ENCODE data around the gene SRPK2.

DNA sequence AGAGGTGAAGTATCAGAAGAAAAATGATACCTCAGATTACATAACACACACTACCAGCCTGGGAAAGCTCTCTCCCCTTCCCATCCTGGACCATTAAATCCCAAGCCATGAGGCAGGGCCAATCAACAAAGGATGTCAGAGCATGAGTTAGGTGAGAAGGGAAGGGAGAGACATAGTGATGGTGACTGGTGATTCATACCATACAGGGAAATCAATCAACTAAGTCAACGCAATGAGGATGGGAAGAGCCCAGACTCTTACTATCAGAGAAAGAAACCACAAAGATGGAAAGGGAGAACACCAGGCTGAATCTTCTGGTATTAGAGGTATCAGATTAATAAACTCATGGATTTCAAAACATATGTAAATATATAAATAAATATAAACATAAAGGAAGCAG lies 189.3 kb downstream of the SRPK2 start:
- TF ChIP-seq ELF1 (IDR thresholded peaks at IDR 0.05) (no peak), RAD21 (IDR thresholded peaks at IDR 0.05; ENCODE audit: low read length) (no peak), POLR2AphosphoS5 (IDR thresholded peaks at IDR 0.05; ENCODE audit: low read depth, low read length) (no peak), SIN3A (IDR thresholded peaks at IDR 0.05; ENCODE audit: borderline replicate concordance, low read depth, low read length) (no peak), RCOR1 (IDR thresholded peaks at IDR 0.05; ENCODE audit: low read length) (no peak), EP300 (IDR thresholded peaks at IDR 0.05; ENCODE audit: borderline replicate concordance in 1 of 2, low read depth in 1 of 2, low read length in 1 of 2) (no peak), YY1 (IDR thresholded peaks at IDR 0.05; ENCODE audit: low read depth) (no peak)
- TF ChIP-seq, protein P1, sequence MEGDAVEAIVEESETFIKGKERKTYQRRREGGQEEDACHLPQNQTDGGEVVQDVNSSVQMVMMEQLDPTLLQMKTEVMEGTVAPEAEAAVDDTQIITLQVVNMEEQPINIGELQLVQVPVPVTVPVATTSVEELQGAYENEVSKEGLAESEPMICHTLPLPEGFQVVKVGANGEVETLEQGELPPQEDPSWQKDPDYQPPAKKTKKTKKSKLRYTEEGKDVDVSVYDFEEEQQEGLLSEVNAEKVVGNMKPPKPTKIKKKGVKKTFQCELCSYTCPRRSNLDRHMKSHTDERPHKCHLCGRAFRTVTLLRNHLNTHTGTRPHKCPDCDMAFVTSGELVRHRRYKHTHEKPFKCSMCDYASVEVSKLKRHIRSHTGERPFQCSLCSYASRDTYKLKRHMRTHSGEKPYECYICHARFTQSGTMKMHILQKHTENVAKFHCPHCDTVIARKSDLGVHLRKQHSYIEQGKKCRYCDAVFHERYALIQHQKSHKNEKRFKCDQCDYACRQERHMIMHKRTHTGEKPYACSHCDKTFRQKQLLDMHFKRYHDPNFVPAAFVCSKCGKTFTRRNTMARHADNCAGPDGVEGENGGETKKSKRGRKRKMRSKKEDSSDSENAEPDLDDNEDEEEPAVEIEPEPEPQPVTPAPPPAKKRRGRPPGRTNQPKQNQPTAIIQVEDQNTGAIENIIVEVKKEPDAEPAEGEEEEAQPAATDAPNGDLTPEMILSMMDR (IDR thresholded peaks at IDR 0.05), result no peak

Measured in SK-N-SH (cell line).